PFSK-1 (cell line): ENCODE measurements around the gene SH3PXD2A.

Experiments
- FOXP2 ChIP-seq: optimal IDR thresholded peaks from 2 replicates; pipeline ENCODE3; 2011; ENCODE audit warnings: borderline replicate concordance, control low read depth, inconsistent platforms; ENCODE audit not compliant: insufficient read depth; ENCODE audit errors: extremely low read length, extremely low read depth
- POLR2AphosphoS5 ChIP-seq: IDR thresholded peaks from 2 replicates; pipeline ENCODE4 v1.6.1; 2012; ENCODE audit warnings: low read depth, mild to moderate bottlenecking, control low read depth, low read length, moderate library complexity
- REST ChIP-seq, 2 experiments: IDR thresholded peaks; 2 replicates each; pipeline versions ENCODE4 v1.6.1 to v1.8.0; 2011 to 2012; ENCODE audit warnings: low read depth in 2 of 2, low read length in 2 of 2, control low read depth in 1 of 2, inconsistent platforms in 1 of 2, mild to moderate bottlenecking in 1 of 2, moderate library complexity in 1 of 2; ENCODE audit not compliant: insufficient read depth in 1 of 2
- SIN3A ChIP-seq: IDR thresholded peaks from 2 replicates; pipeline ENCODE4 v1.6.1; 2012; ENCODE audit warnings: mild to moderate bottlenecking, low read length, moderate library complexity, borderline replicate concordance; ENCODE audit not compliant: insufficient read depth
- TAF1 ChIP-seq: IDR thresholded peaks from 2 replicates; pipeline ENCODE4 v1.6.1; 2012; ENCODE audit warnings: low read length, control low read depth, borderline replicate concordance; ENCODE audit not compliant: insufficient read depth

SH3PXD2A gene

GRCh38 chr10:103597003-103597402, 258.4 kb downstream of the SH3PXD2A start:
- TF ChIP-seq POLR2AphosphoS5, result no peak
- no peak for TF ChIP-seq FOXP2
- TF ChIP-seq SIN3A, result no peak
- TF ChIP-seq TAF1, result no peak
- no peak for TF ChIP-seq REST (IDR thresholded peaks at IDR 0.05; ENCODE audit: insufficient read depth in 1 of 2, low read depth in 2 of 2, low read length in 2 of 2)

GRCh38 chr10:103595933-103596726, 259.2 kb downstream of the SH3PXD2A start:
- TF ChIP-seq FOXP2, result no peak
- TF ChIP-seq SIN3A, result no peak
- no peak for TF ChIP-seq POLR2AphosphoS5
- TF ChIP-seq TAF1, result no peak
- no peak for TF ChIP-seq REST (IDR thresholded peaks at IDR 0.05; ENCODE audit: insufficient read depth in 1 of 2, low read depth in 2 of 2, low read length in 2 of 2)

- TF ChIP-seq REST (IDR thresholded peaks at IDR 0.05; ENCODE audit: insufficient read depth in 1 of 2, low read depth in 2 of 2, low read length in 2 of 2), result no peak
- no peak for TF ChIP-seq FOXP2
- no peak for TF ChIP-seq SIN3A
- no peak for TF ChIP-seq POLR2AphosphoS5
- TF ChIP-seq TAF1, result no peak
These were observed 262.3 kb downstream of the SH3PXD2A start for GRCh38 chr10:103593022-103593570.

GRCh38 chr10:103592186-103593021, 263.0 kb downstream of the SH3PXD2A start:
- TF ChIP-seq SIN3A (no peak), REST (IDR thresholded peaks at IDR 0.05; ENCODE audit: insufficient read depth in 1 of 2, low read depth in 2 of 2, low read length in 2 of 2) (no peak)
